Colonic mucosa (tissue), 4 donors: ENCODE results near the gene ZSWIM4. TPM values are rescaled to one million over a fixed set of nuclear protein-coding genes. Genes with fewer than 3 reads are reported as not detected.

ENCODE experiments used
- DNase-seq: peaks from one replicate; pipeline ENCODE4 v3.0.0-alpha.2; 2020
- H3K27ac ChIP-seq: fragments of 200-600 bp; one replicate; pipeline ENCODE4 v1.8.0; 2021
- H3K27me3 ChIP-seq: fragments of 200-600 bp; one replicate; pipeline ENCODE4 v1.8.0; 2021
- H3K36me3 ChIP-seq: fragments of 200-600 bp; one replicate; pipeline ENCODE4 v1.8.0; 2021
- H3K4me1 ChIP-seq: fragments of 200-600 bp; one replicate; pipeline ENCODE4 v1.8.0; 2021; ENCODE audit warnings: mild to moderate bottlenecking
- H3K4me3 ChIP-seq: fragments of 200-600 bp; one replicate; pipeline ENCODE4 v1.8.0; 2021
- H3K9ac ChIP-seq, 2 donors: one replicate each; pipeline ENCODE4 v1.7.0; 2013; ENCODE audit warnings: control low read depth in 2 of 2, low read depth in 2 of 2, low read length in 2 of 2
- H3K9me3 ChIP-seq: fragments of 200-600 bp; one replicate; pipeline ENCODE4 v1.8.0; 2021
- CTCF ChIP-seq: fragments of 200-600 bp; IDR thresholded peaks from one replicate; pipeline ENCODE4 v1.8.0; 2022; ENCODE audit warnings: antibody characterized with exemption, mild to moderate bottlenecking
- intact Hi-C: fragments of 100-400 bp; cut with DNase I; formaldehyde crosslinking; loops from one replicate; pipeline ENCODE4 v1.14.1; 2022
- total RNA-seq, 2 donors: library from RNA; stranded (reverse); fragmentation: NEBNext Ultra II Directional in 1 of 2; extraction: Animal tissue kit (Norgen Biotek cat#: 25700) in 1 of 2; gene quantifications; one replicate each; pipeline ENCODE4 v1.2.1, GENCODE V29; 2021
- donor health status: healthy.
- donor health status: DM: no; HTN: no; CAD: no.
- donor health status: DM: no; HTN: no; CAD: no.

Gene ZSWIM4
- total RNA-seq, 2 donors from 2014 or later = 2.9 to 4.3 TPM

DNA sequence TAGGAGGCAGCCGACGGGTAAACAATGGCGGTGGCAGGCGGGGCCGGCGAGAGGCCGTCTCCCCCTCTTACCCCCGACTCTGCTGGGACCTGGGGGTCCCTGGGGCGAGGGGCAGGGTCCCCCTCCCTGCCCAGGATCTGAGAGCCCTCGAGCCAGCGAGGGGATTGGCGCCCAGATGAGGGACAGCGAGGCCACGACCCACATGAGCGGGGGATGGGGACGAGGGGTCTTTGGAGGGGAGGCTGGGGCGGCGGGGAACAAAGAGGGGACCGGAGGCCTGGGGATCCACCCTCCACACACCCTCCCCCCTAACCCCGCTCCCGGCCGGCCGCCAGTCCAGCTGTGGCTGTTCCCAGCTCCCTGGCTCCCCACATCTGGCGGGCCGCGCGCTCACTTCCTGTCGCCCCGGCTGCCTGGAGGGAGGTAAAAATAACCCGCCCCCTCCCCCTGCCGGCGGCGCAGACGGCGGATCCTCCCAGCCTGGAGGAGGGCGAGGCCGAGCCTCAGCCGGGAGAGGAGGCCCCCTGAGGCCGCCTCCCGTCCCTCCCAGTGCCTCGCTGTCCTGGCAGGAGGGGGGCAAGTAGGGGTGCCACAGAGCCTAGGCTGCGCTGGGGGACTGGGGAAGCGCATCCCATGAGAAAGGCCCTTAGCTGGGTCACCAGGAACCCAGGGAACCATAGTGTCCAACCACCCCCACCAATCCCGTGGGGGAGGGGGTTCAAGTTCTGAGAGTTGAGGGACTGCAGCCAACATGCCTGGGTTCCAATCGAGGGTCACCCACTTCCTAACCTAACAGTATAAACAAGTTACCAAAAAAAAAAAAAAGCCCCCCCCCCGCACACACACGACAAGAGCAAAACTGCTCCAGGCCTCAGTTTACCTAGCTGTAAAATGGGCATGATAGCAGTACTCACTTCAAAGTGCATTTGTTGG lies 52.4 kb downstream of the ZSWIM4 start:
- intact Hi-C loops = no loop called here
- peak; percentile 91 for DNase-seq
- no peaks in the 10 kb centered on the region for H3K27me3 ChIP-seq
- no peaks in the 10 kb centered on the region for H3K9me3 ChIP-seq
- peak overlapping the region; percentile 45 for H3K4me3 ChIP-seq
- peak overlapping the region; percentile 94 for H3K27ac ChIP-seq
- peaks cover 27% of the 10 kb centered on the region for H3K4me1 ChIP-seq
- H3K36me3 ChIP-seq = no peaks in the 10 kb centered on the region
- peak overlapping the region; percentile 85 to 95 for H3K9ac ChIP-seq
- TF ChIP-seq CTCF = no peak

DNA sequence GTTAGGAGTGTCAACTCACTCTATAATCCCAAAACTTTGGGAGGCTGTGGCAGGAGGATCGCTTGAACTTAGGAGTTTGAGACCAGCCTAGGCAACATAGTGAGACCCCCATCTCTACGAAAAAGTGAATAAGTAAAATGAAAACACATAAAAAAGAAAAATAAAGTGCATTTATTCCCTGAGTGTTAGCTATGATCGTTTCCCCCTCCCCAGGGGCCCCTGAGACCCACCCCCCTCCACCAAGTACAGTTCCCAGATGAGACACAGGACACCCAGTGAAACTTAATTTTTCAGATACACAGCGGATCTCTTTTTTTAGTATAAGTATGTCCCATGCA lies 53.1 kb downstream of the ZSWIM4 start:
- H3K9ac ChIP-seq = peak overlapping the region; percentile 85 to 95
- no peak for DNase-seq
- H3K9me3 ChIP-seq = no peaks in the 10 kb centered on the region
- peaks cover 24% of the 10 kb centered on the region for H3K4me1 ChIP-seq
- no peak overlapping the region for H3K4me3 ChIP-seq
- intact Hi-C loops = no loop called here
- no peaks in the 10 kb centered on the region for H3K36me3 ChIP-seq
- H3K27ac ChIP-seq = peak overlapping the region; percentile 94
- H3K27me3 ChIP-seq = no peaks in the 10 kb centered on the region
- no peak for TF ChIP-seq CTCF

- intact Hi-C loops = no loop called here
- peaks cover 17% of the 10 kb centered on the region for H3K4me1 ChIP-seq
- DNase-seq = peak; percentile 38
Measured at GRCh38 chr19:13848798-13849676, 53.8 kb downstream of the ZSWIM4 start.

GRCh38 chr19:13849991-13850909 lies 55.0 kb downstream of the ZSWIM4 start:
- Histone ChIP-seq H3K4me1 (peaks cover 16% of the 10 kb centered on the region), H3K9me3 (no peaks in the 10 kb centered on the region), H3K36me3 (no peaks in the 10 kb centered on the region), H3K27me3 (no peaks in the 10 kb centered on the region), H3K27ac (peak overlapping the region; percentile 92), H3K9ac (peak overlapping the region; percentile 72 to 97), H3K4me3 (peak overlapping the region; percentile 31)
- TF ChIP-seq CTCF = no peak
- peak; percentile 82 for DNase-seq
- intact Hi-C loops = no loop called here

More at GRCh38 chr19:13848798-13849676, 53.8 kb downstream of the ZSWIM4 start:
- Histone ChIP-seq H3K27ac (peak overlapping the region; percentile 94), H3K27me3 (no peaks in the 10 kb centered on the region), H3K9me3 (no peaks in the 10 kb centered on the region), H3K9ac (peak overlapping the region in 1 of 2 donors; percentile 30), H3K36me3 (no peaks in the 10 kb centered on the region), H3K4me3 (no peak overlapping the region)
- TF ChIP-seq CTCF = no peak
